Stimulated activated CD8-positive, alpha-beta memory T cell treated with anti-CD3 and anti-CD28 coated beads, Interleukin-15, amount 100 ng/mL, for 48 hours (primary cell): ENCODE results near the gene ANO1.
"Not testable (repeated sequence)": the region's sequence is repeated elsewhere in the genome, so short reads cannot be mapped to it uniquely, and the experiment has no call there.

Source experiments
- DNase-seq, 2 donors: peaks; one replicate each; pipeline ENCODE4 v3.0.0-alpha.2; 2020; ENCODE audit warnings: low read depth in 2 of 2

Gene ANO1

GRCh38 chr11:70078095-70078780 is at the start of gene ANO1:
TSS of gene ANO1 (plus strand) at chr11:70078317. CDS start at chr11:70078607, 290 bp downstream.
- DNase-seq: no peak

- DNase-seq: no peak
Observed at GRCh38 chr11:70029115-70029860, 48.8 kb upstream of the ANO1 start.

- DNase-seq: no peak
Observed at GRCh38 chr11:70029861-70030380, 48.2 kb upstream of the ANO1 start.

- no peak for DNase-seq
Observed at GRCh38 chr11:70030412-70030811, 47.7 kb upstream of the ANO1 start.

GRCh38 chr11:70031631-70032469 is 46.3 kb upstream of the ANO1 start:
- no peak for DNase-seq

GRCh38 chr11:70032470-70032795 is 45.7 kb upstream of the ANO1 start:
- DNase-seq: no peak

- DNase-seq: no peak
Observed at GRCh38 chr11:70032943-70033710, 45.0 kb upstream of the ANO1 start.

- no peak for DNase-seq
Observed at GRCh38 chr11:70033711-70034070, 44.4 kb upstream of the ANO1 start.

- DNase-seq: no peak
Observed at GRCh38 chr11:70034740-70035365, 43.3 kb upstream of the ANO1 start.

GRCh38 chr11:70035665-70036064 is 42.5 kb upstream of the ANO1 start:
- DNase-seq: not testable (repeated sequence)

GRCh38 chr11:70036971-70037882 is 40.9 kb upstream of the ANO1 start:
- no peak for DNase-seq

- DNase-seq: no peak
Observed at GRCh38 chr11:70038034-70038834, 39.9 kb upstream of the ANO1 start.

- DNase-seq: no peak
Observed at GRCh38 chr11:70040452-70040851, 37.7 kb upstream of the ANO1 start.

- no peak for DNase-seq
Observed at GRCh38 chr11:70040869-70041501, 37.1 kb upstream of the ANO1 start.

- no peak for DNase-seq
Observed at GRCh38 chr11:70043482-70043881, 34.6 kb upstream of the ANO1 start.

- DNase-seq: no peak
Observed at GRCh38 chr11:70046089-70046488, 32.0 kb upstream of the ANO1 start.

- no peak for DNase-seq
Observed at GRCh38 chr11:70048279-70049024, 29.7 kb upstream of the ANO1 start.

- no peak for DNase-seq
Observed at GRCh38 chr11:70049045-70049444, 29.1 kb upstream of the ANO1 start.
